HG03039 (cell line): ENCODE measurements around the gene GUCA2B.

Experiments
- ATAC-seq: cut with Tn5 transposase; IDR thresholded peaks from one replicate; pipeline ENCODE4 v1.9.1; 2021; ENCODE audit warnings: mild to moderate bottlenecking, moderate library complexity; ENCODE audit not compliant: unreplicated experiment

Gene GUCA2B

DNA sequence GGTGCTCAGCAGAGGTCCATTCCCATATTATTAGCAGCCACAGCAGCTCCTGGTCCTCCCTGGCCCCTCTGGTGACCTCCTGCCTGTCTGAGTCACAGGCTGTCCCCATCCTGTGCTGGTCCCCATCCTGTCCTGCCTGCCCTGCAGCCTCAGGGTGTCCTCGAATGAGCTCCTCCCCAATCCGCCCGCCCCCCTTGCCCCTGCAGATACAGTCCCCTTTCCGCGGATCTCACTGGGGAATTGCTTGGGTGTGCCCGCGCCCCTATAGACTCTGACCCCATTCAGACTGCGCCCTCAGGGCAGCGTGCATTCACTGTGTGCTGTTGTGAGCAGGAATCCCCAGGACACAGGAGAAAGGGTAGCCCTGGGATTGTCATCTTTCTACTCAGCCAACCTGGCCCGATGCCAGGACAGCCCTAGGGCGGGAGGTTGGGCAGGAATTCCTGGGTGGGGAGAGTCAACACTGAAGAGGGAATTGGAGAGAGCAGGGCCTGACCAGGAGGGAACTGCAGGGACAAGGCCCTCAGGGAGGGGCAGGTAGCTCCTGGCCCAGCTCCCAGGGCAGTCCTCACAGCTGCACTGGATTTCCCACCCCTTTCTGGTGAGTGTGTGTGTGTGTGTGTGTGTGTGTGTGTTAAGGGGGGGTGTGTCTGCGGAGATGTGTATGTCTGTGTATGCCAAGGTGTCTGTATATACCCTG, 12.5 kb downstream of the GUCA2B start:
- no peak for ATAC-seq

DNA sequence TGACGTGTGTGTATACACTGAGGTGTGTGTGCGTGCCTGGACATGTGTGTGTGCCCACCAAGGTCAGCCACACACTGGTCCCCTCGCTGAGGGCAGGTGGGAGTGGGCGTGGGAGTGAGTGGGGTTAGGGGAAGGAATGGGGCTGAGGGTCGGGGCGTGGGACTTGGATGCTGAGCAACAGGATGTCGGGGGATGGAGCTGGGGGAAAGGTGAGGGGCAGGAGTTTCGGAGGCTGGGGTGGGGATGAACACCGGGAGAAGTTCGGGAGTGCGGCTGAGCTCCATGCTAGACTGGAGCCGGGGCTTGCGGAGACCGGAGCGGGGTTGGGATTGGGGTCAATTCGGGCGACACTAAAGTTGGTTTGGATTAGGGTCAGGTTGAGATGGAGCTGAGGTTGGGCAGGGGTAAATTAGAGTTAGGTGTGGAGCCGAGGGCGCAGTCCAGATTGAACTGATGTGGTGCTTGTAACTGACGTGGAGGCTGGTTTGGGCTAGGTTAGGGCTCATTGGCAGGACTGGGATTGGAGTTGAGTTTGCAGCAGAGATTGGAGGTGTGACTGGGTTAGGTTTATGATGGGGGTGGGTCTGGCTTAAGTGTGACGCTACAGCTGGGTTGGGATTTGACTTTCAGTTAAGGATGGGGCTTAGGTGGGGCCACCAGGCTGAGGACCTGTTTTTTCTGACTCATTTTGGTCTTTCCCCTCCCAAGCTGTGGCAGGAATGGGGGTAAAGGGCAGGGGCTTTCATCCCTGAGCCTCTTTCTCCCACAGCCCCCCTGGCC, 14.6 kb downstream of the GUCA2B start:
- no peak for ATAC-seq

DNA sequence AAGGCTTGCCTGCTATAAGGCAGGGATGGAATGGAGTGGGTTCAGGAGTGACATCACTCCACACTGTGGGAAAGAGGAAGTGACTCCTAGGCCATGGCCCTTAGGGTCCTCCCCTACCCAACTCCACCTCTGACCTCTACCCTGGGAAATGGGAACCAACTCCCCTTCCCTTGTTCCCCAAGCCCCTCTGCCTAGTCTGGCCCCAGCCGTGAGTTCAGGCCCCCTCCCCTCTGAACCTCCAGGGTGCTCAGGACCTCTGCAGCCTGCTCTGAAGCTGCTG, 15.1 kb downstream of the GUCA2B start:
- ATAC-seq, result no peak

DNA sequence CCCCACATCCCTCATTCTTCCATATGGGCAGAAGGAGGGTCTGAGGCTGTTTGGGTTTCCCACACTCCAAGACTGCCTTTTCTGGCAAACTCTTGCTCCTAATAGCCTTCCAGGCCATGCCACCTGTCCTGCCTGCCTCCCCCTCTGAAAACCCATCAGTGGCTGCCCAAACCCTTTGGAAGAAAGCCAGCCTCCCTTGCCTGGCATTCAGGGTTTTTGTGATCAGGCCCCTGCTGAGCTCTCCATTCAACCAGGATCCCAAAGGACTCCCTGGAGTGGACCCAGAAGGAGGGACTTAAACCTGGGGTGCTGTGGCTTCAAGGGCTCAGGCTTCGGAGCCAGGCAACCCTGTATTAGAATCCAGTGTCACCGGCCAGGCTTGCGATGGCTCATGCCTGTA, 15.6 kb downstream of the GUCA2B start:
- no peak for ATAC-seq

DNA sequence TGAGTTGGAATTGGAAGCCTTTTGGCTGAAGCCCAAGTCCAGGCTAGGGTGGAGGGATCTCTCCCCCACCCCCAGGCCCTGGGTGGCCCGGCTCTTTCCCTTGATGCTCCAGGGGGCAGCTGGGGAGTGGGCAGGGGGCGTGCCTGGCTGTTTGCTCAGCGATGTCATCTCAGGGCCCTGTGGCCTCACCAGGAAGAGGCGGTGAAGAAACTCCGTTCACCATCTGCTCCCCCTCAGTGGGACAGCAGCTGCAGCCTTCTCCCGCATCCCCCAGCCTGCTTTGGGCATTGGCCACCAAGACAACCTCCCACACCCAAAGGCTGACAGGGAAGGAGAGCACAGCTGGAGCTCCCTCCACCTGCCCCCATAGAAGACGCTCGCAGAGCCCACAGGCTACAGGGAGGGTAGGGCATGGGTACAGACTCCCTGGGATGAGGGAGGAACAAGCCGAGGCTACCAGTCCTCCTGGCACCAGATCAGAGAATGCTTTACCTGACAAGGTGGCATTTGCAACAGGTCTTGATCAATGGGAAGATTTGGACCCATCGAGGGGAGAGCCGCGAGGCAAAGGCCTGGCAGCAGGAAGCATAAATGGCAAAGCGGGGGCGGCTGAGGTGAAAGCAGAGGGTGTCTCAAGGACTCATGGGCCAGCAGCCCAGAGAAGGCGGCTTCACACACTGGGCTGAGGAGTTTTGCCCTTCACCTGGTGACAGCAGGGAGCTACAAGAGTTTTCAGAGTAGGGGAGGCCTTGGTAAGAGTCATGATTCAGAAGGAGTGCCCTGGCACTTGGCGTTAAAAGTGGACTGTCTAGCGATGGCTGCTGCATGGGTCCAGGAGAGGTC, 17.8 kb downstream of the GUCA2B start:
- ATAC-seq, result no peak

DNA sequence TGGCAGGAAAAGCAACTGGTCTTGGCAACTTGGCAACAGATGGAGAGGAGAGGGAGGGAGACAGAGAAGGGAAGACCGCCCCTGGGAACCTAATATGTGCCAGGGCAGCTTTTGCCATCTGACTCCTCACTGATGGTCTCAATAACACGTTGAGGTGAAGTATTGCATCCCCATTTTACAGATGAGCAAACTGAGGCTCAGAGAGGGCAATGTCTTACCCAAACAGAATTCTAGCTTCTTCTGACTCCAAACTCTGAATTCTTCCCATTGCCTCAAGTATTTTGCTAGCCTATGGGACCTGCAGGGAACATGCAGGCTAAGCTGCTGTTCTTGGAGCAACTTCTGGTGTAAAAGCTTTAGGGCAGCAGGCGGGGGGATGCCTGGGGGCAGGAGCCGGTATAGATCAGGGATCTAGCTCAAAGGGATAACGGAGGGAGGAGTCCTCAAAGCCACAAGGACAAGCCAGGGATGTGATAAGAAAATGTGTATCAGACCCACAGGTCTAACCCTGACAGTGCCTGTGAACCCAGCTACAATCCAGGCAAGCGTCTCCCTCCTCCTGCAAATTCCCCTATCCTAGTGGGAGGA, 18.6 kb downstream of the GUCA2B start:
- ATAC-seq, result no peak

DNA sequence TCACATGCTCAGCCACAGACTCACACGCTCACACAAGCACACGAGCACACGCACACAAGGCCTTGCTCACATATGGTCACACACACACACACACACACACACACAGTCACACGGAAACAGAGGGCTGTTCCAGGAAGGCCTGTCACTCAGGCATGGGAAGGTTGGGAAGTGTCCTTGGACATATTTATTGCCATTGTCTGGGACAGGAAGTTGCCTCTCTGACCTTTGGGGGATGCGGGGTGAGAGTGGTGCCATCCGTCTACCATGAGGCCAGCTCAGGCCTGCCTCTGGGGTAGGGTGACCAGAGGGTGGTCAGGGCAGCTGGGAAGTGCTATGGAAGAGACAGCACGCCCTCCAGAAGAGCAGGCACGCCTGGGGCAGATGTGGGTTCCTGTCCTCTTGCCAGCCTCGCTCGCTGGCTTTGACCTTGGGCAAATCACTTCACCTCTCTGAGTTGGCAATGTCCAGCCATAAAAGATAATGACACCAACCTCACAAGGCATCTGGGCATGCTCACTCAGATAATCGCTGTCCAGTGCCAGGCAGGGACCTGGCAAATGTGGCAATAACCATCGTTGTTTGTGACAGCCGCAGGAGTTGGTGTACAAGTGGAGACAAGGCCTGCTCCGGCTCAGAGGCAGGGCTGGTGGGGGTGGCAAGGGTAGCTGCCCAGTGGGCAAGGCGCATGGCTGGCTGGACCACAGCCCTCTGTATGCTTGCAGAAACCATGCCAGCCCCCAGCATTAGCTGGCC, 19.3 kb downstream of the GUCA2B start:
- no peak for ATAC-seq

DNA sequence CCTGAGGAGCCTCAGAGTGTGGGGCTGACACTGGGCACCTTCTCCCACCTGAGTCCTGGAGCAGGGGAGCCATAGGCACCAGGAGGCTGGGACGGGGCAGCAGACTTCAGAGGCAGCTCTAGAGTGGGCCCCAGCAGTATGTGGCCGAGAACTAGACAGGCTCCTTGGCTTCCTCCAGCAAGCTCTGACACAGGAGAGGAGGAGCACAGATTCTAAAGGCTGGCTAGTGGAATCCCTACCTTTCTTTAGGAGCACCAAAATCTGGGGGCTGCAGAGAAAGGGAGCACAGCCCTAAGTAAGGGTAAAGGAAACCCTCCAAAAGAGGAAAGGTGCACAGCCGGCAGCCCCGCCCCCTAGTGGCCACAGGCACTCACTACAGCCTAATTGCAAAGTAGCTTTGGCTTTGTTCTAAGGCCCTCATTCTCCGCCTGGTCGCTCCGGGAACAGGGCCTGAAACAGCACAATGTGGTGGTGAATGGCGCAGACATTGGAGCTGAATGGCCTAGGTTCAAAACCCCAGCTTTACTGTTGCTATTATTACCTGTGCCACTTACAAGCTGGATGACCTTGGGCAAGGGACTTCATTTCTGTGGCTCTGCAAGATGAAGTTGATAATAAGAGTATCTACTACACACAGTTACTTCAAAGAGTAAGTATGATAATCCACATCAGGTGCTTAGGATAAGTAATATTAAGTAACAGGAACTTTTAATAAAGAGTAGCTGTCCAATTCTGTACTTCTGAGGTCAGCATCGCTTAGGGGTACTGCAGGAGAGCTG, 20.1 kb downstream of the GUCA2B start:
- no peak for ATAC-seq

DNA sequence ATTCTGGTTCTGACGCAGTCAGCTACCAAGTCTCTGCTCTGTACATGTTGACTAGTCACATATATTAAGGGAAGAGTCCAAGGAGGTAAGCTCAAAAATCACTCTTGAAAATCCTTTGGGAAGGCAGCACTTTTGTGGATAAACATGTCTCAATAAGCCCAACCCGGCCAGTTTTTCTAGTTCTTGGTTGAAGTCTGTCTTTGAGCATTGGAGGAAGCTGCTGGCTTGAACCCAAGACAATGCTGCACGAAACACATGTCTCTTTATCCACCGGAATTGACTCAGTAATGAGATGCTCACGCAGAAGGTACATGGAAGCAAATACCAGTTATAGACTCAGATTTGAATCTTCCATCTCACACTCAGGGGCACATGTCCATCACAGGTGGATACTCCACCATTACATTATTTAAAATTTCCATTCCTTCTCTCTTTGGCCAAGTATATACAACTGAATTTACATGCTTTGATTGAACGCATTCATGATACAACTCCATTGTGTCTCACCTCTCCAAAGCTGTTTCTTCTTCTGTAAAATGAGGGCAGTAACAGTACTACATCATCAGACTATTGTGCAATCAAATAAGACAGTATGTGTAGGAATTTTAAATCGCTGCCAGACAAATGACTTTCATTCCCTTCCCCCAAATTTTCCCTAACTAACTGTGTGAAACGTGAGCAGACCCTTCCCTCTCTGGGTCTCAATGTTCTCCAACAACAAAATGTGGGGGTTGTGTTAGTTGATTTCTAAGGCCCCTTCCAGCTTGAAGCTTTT, 20.9 kb downstream of the GUCA2B start:
- ATAC-seq, result no peak

DNA sequence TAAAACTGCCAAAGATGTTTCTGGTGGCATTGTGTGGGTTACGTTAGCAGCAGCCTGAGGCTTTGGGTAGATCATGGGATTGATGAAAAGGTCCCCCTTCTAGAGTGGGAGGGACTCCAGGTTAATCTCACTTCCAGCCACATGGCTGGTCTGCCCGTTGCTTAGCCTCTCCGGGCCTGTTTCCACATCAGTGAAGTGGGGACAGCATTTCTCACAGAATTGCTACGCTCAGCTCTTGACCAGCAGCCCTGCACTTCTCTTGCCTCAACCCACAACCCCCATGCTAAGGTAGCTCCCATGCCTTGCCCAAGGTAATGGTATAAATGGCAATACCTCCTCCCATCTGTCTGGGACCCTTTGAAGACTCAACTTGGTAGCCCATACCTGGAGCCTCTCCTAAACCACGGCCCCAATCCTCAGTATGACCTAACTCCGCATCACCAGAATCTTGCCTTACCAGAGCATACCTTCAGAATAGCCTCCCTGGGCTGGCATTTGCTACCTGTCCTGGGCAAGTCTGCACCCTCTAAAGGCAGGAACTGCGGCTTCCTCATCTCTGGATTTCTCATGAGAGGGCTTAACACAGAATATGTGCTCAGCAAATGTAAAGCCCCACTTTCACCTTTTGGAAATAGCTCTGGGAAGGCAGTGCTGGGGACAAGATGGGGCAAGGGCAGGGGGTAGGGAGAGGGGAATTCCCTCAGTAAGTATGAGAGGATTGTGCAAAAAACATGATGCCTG, 22.3 kb downstream of the GUCA2B start:
- no peak for ATAC-seq

DNA sequence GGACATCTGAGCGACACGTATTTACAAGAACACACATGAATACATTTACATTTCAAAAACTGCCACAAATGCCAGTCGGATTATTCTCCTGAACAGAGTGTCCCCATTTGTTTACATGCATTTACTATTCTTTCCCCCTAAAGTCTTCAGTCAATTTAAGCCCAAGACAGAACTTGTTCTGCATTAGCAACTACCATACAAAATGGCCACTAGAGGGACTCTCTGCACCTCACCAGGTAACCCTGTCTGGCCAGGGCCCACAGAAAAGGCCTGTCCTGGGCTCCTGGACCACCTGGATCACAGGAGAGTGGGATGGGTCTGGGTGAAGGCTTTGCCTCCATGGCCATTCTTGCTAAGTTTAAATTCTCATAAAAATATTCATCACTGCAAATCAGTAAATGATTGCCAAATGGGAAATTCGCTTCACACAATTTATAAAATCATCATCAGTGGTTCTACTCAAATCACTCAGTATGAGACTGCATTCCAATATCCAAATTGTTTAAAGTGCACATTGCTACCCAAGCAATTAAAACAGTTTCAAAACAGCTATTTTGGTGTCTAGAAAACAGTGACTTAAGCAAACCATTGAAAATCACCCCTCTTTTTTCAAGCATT, 23.8 kb downstream of the GUCA2B start:
- ATAC-seq, result no peak

DNA sequence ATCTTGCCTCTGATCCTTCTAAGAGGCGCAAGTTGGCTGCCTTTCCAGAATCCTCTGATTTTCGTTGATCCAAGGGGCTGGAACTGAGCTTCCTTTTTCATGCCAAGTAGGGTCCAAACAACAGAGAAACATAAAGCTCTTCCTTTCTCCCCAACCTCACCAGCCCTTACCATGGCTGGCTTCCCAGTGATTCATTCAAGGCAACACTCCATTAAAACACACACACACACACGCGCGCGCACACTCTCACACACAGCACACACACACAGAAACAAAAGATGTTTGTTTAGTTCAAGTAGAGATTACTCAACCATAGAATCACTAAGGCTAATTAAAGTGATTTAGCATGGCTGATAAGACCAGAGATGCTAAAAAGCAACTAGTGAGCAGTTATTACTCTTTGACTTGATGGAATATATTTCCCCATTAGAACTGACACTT, 24.4 kb downstream of the GUCA2B start:
- ATAC-seq, result no peak

DNA sequence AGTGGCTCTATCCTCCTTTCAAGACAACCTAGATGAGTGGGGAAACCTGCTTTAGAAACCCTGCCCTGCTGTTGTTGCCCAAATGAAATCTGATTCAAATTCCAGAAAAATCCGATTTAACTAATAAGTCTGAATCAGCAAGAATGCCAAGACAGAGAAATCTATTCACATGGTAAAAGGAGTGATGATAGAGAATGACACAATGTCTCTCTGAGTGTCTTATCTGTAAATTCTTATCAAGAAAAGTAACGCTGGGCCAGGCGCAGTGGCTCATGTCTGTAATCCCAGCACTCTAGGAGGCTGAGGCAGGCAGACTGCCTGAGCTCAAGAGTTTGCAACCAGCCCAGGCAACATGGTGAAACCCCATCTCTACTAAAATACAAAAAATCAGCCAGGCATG, 25.0 kb downstream of the GUCA2B start:
- no peak for ATAC-seq

DNA sequence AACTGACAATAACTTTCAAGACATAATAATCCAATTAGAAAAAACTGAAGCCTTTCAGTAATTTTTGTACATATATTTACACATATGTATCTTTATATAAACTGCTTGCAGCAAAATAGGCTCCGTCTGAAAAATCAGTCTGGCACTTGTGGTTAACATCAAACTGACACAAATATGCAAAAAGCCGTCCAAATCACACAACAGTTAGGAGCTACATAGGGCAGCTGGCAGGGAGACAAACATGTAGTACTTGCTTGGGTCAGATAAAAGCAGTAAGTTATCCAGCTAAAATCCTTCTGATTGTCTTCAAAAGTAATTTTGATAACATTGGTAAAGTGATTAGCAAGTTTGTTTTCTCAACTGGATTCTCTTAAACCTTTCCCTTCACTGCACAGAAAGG, 26.1 kb downstream of the GUCA2B start:
- no peak for ATAC-seq

DNA sequence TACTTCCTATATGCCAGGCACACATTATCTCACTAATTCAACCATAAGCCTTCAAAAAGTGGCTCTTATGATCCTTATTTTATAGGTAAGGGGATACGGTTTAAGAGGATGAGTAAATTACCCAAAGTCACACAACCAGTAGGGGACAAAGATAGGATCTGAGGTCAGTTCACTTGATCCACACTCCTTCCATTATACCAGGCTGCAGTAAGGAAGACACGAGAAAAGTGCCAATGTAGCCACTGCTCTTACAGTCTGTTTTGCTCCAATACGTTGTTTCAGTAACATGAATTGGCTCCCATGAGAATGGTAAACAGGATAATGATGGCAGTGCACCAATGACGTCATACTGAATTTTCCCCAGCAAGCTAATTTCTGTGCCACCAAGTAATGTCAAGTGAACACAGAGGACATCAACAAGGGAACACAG, 26.7 kb downstream of the GUCA2B start:
- no peak for ATAC-seq

DNA sequence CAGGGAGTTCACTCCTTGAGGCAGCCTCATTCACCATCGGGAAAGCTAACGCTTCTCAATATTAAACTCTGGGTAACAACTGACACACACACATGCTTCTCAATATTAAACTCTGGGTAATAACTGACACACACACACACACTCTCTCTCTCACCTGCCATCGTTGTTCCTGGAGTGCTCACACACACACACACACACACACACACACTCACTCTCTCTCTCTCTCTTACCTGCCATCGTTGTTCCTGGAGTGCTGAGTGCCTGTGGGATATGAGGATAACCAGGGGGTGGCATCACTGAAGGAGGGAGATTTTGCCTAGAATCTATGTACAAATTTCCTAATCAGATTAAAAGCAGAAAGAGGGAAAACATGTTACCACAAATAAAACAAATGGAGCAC, 28.5 kb downstream of the GUCA2B start:
- no peak for ATAC-seq

DNA sequence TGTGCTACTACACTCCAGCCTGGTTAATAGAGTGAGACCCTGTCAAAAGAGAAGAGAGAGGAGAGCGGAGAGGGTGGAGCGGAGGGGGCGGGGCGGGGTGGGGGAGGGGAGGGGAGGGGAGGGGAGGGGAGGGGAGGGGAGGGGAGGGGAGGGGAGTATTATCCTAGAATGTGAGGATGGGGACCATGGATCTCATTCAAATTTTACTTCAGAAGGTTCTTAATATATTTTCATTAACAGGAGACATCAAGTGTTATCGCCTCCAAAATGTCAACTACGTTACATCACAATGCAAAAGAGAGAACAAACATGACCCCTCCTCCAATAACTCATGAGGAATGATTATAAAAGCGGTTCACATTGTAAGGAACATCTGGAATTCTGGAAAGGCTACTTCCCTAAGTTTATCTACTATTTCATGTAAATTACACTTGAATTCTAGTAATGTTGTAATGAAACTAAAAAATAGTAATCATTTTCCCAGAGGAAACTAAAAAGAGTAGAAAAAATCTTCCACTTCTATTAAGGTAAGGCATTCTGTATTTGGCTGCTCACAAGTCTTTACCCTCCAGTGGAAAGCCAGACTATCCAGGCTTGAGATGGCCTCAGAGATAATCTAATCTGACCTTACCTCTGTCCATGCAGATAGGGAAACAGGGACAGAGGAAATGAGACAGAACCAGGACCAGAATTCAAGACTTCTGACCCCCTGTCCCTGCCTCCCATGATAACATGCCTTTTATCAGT, 30.2 kb downstream of the GUCA2B start:
- no peak for ATAC-seq

DNA sequence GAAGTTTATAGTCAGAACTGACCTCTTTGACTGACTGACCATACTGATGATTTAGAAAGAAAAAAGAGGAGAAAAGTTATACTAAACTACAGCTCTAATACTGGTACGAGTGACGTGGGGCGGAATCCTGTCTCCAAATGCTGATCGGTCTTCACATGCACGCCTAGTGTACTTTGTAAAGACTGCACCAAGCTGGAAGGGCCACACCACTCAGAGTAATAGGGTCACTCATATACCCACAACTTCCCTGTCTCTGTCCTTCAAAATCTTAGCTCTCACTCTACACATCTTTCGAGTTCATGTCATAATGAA, 30.7 kb downstream of the GUCA2B start:
- no peak for ATAC-seq
